SJCRH30 (cell line): Measurements from ENCODE around the gene KCNK10. TPM values are rescaled to one million over a fixed set of nuclear protein-coding genes. Genes with fewer than 3 reads are reported as not detected.

Experiments used
- DNase-seq, 2 experiments: peaks; one replicate each; pipeline ENCODE4 v3.0.0-alpha.2; 2015 to 2020
- H3K27ac ChIP-seq: fragments of 250-450 bp; sonication (Bioruptor Pico); 2 replicates; pipeline ENCODE4 v1.5.1; 2020; ENCODE audit warnings: mild to moderate bottlenecking, moderate library complexity
- H3K27me3 ChIP-seq: fragments of 250-450 bp; sonication (Bioruptor Pico); 2 replicates; pipeline ENCODE4 v1.5.1; 2020; ENCODE audit warnings: mild to moderate bottlenecking, moderate library complexity
- H3K36me3 ChIP-seq: fragments of 250-450 bp; sonication (Bioruptor Pico); 2 replicates; pipeline ENCODE4 v1.5.1; 2020; ENCODE audit warnings: mild to moderate bottlenecking, moderate library complexity
- H3K4me1 ChIP-seq: fragments of 250-450 bp; sonication (Bioruptor Pico); 2 replicates; pipeline ENCODE4 v1.5.1; 2020; ENCODE audit warnings: mild to moderate bottlenecking, moderate library complexity
- H3K4me3 ChIP-seq: fragments of 250-450 bp; sonication (Bioruptor Pico); 2 replicates; pipeline ENCODE4 v1.5.1; 2020; ENCODE audit warnings: mild to moderate bottlenecking, moderate library complexity
- H3K9me3 ChIP-seq: fragments of 250-450 bp; sonication (Bioruptor Pico); replicated peaks from 2 replicates; pipeline ENCODE4 v1.5.1; 2020; ENCODE audit warnings: mild to moderate bottlenecking, moderate library complexity
- total RNA-seq: library from RNA; depleted of rRNA; stranded (reverse); fragments of >200 nt; shearing (Covaris generic); gene quantifications from 2 replicates; pipeline ENCODE4 v1.2.3, GENCODE V29; 2014

KCNK10 gene
- total RNA-seq, 1 experiment from 2014 or later = 0.12 TPM

- Histone ChIP-seq H3K4me3 (no peak overlapping the region), H3K27ac (no peak overlapping the region), H3K9me3 (no peaks in the 10 kb centered on the region), H3K4me1 (no peaks in the 10 kb centered on the region), H3K36me3 (no peaks in the 10 kb centered on the region), H3K27me3 (no peaks in the 10 kb centered on the region)
- DNase-seq = no peak
Measured at GRCh38 chr14:88202286-88202685, 120.8 kb downstream of the KCNK10 start.

GRCh38 chr14:88201851-88202250 is 121.2 kb downstream of the KCNK10 start:
- H3K4me1 ChIP-seq = no peaks in the 10 kb centered on the region

GRCh38 chr14:88199882-88200281 is 123.2 kb downstream of the KCNK10 start:
- H3K4me3 ChIP-seq = no peak overlapping the region
- H3K36me3 ChIP-seq = no peaks in the 10 kb centered on the region
- no peaks in the 10 kb centered on the region for H3K27me3 ChIP-seq
- no peak overlapping the region for H3K27ac ChIP-seq
- no peaks in the 10 kb centered on the region for H3K9me3 ChIP-seq
- no peak for DNase-seq
- no peaks in the 10 kb centered on the region for H3K4me1 ChIP-seq

More at GRCh38 chr14:88201851-88202250, 121.2 kb downstream of the KCNK10 start:
- Histone ChIP-seq H3K36me3 (no peaks in the 10 kb centered on the region), H3K27me3 (no peaks in the 10 kb centered on the region), H3K9me3 (no peaks in the 10 kb centered on the region), H3K4me3 (no peak overlapping the region), H3K27ac (no peak overlapping the region)
- no peak for DNase-seq

GRCh38 chr14:88198446-88198845 is 124.6 kb downstream of the KCNK10 start:
- no peak for DNase-seq
- no peak overlapping the region for H3K4me3 ChIP-seq
- no peaks in the 10 kb centered on the region for H3K9me3 ChIP-seq
- no peaks in the 10 kb centered on the region for H3K4me1 ChIP-seq
- H3K27ac ChIP-seq = no peak overlapping the region
- H3K27me3 ChIP-seq = 0 out of 2 replicates have a peak, but pooled peaks cover 3% of the 10 kb centered on the region
- no peaks in the 10 kb centered on the region for H3K36me3 ChIP-seq

GRCh38 chr14:88196925-88197324 is 126.1 kb downstream of the KCNK10 start:
- DNase-seq = no peak
- no peaks in the 10 kb centered on the region for H3K36me3 ChIP-seq
- no peaks in the 10 kb centered on the region for H3K9me3 ChIP-seq
- H3K27ac ChIP-seq = no peak overlapping the region
- no peak overlapping the region for H3K4me3 ChIP-seq
- H3K4me1 ChIP-seq = no peaks in the 10 kb centered on the region
- H3K27me3 ChIP-seq = 0 out of 2 replicates have a peak, but pooled peaks cover 3% of the 10 kb centered on the region

GRCh38 chr14:88196116-88196890 is 126.8 kb downstream of the KCNK10 start:
- no peak overlapping the region for H3K27ac ChIP-seq
- no peaks in the 10 kb centered on the region for H3K9me3 ChIP-seq
- H3K36me3 ChIP-seq = no peaks in the 10 kb centered on the region
- no peak for DNase-seq
- H3K4me3 ChIP-seq = no peak overlapping the region
- 0 out of 2 replicates have a peak, but pooled peaks cover 3% of the 10 kb centered on the region for H3K27me3 ChIP-seq
- H3K4me1 ChIP-seq = no peaks in the 10 kb centered on the region

GRCh38 chr14:88195676-88196075 is 127.4 kb downstream of the KCNK10 start:
- Histone ChIP-seq H3K27ac (no peak overlapping the region), H3K4me3 (no peak overlapping the region), H3K9me3 (no peaks in the 10 kb centered on the region), H3K4me1 (no peaks in the 10 kb centered on the region), H3K36me3 (no peaks in the 10 kb centered on the region), H3K27me3 (0 out of 2 replicates have a peak, but pooled peaks cover 3% of the 10 kb centered on the region)
- no peak for DNase-seq

GRCh38 chr14:88194531-88194930 is 128.5 kb downstream of the KCNK10 start:
- no peak overlapping the region for H3K4me3 ChIP-seq
- no peak for DNase-seq
- no peak overlapping the region for H3K27ac ChIP-seq
- no peaks in the 10 kb centered on the region for H3K4me1 ChIP-seq
- H3K9me3 ChIP-seq = no peaks in the 10 kb centered on the region
- 0 out of 2 replicates have a peak, but pooled peaks cover 3% of the 10 kb centered on the region for H3K27me3 ChIP-seq
- H3K36me3 ChIP-seq = no peaks in the 10 kb centered on the region

- H3K27me3 ChIP-seq = 0 out of 2 replicates have a peak, but pooled peaks cover 3% of the 10 kb centered on the region
- DNase-seq = no peak
Measured at GRCh38 chr14:88191605-88192004, 131.5 kb downstream of the KCNK10 start.

GRCh38 chr14:88189417-88190191 is 133.5 kb downstream of the KCNK10 start:
- Histone ChIP-seq H3K9me3 (no peaks in the 10 kb centered on the region), H3K27ac (peak overlapping the region; percentile 34; the same call in 1 of the 2 replicates), H3K4me3 (peak overlapping the region; percentile 36), H3K27me3 (0 out of 2 replicates have a peak, but pooled peaks cover 3% of the 10 kb centered on the region), H3K36me3 (no peaks in the 10 kb centered on the region), H3K4me1 (0 out of 2 replicates have a peak, but pooled peaks cover 5% of the 10 kb centered on the region)
- peak; percentile 76 to 91 for DNase-seq

More at GRCh38 chr14:88191605-88192004, 131.5 kb downstream of the KCNK10 start:
- Histone ChIP-seq H3K27ac (no peak overlapping the region), H3K36me3 (no peaks in the 10 kb centered on the region), H3K9me3 (no peaks in the 10 kb centered on the region), H3K4me3 (no peak overlapping the region), H3K4me1 (0 out of 2 replicates have a peak, but pooled peaks cover 5% of the 10 kb centered on the region)

GRCh38 chr14:88188745-88189416 is 134.2 kb downstream of the KCNK10 start:
- Histone ChIP-seq H3K4me1 (0 out of 2 replicates have a peak, but pooled peaks cover 5% of the 10 kb centered on the region), H3K27ac (peak overlapping the region; percentile 34), H3K27me3 (no peaks in the 10 kb centered on the region), H3K4me3 (peak overlapping the region; percentile 36), H3K36me3 (no peaks in the 10 kb centered on the region), H3K9me3 (no peaks in the 10 kb centered on the region)
- peak; percentile 67 to 80 for DNase-seq

- Histone ChIP-seq H3K9me3 (no peaks in the 10 kb centered on the region), H3K27ac (no peak overlapping the region), H3K27me3 (no peaks in the 10 kb centered on the region), H3K4me3 (no peak overlapping the region), H3K36me3 (no peaks in the 10 kb centered on the region), H3K4me1 (0 out of 2 replicates have a peak, but pooled peaks cover 5% of the 10 kb centered on the region)
- DNase-seq = no peak
Measured at GRCh38 chr14:88185843-88186242, 137.2 kb downstream of the KCNK10 start.

GRCh38 chr14:88184956-88185355 is 138.1 kb downstream of the KCNK10 start:
- no peaks in the 10 kb centered on the region for H3K9me3 ChIP-seq
- no peak for DNase-seq
- no peak overlapping the region for H3K27ac ChIP-seq
- no peak overlapping the region for H3K4me3 ChIP-seq
- no peaks in the 10 kb centered on the region for H3K27me3 ChIP-seq
- 0 out of 2 replicates have a peak, but pooled peaks cover 5% of the 10 kb centered on the region for H3K4me1 ChIP-seq
- no peaks in the 10 kb centered on the region for H3K36me3 ChIP-seq

GRCh38 chr14:88181072-88181471 is 142.0 kb downstream of the KCNK10 start:
- DNase-seq = no peak
- Histone ChIP-seq H3K27me3 (no peaks in the 10 kb centered on the region), H3K36me3 (no peaks in the 10 kb centered on the region), H3K9me3 (no peaks in the 10 kb centered on the region), H3K27ac (no peak overlapping the region), H3K4me1 (no peaks in the 10 kb centered on the region), H3K4me3 (no peak overlapping the region)
